Astrocyte (in vitro differentiated cells and primary cell): ENCODE results near the gene MTRR.

Experiments used
- EZH2 ChIP-seq: IDR thresholded peaks from 2 replicates; pipeline ENCODE4 v1.6.1; 2012; ENCODE audit warnings: mild to moderate bottlenecking, low read length, inconsistent platforms; ENCODE audit not compliant: insufficient read depth
- TF ChIP-seq, protein P1 (sequence below): IDR thresholded peaks from 2 replicates; pipeline ENCODE4 v1.5.1; 2011; ENCODE audit warnings: low read depth, mild to moderate bottlenecking, inconsistent platforms, low read length, moderate library complexity; ENCODE audit not compliant: insufficient read depth

GRCh38 chr5:7886849-7887475 lies 18.0 kb downstream of the MTRR start:
- TF ChIP-seq, protein P1, sequence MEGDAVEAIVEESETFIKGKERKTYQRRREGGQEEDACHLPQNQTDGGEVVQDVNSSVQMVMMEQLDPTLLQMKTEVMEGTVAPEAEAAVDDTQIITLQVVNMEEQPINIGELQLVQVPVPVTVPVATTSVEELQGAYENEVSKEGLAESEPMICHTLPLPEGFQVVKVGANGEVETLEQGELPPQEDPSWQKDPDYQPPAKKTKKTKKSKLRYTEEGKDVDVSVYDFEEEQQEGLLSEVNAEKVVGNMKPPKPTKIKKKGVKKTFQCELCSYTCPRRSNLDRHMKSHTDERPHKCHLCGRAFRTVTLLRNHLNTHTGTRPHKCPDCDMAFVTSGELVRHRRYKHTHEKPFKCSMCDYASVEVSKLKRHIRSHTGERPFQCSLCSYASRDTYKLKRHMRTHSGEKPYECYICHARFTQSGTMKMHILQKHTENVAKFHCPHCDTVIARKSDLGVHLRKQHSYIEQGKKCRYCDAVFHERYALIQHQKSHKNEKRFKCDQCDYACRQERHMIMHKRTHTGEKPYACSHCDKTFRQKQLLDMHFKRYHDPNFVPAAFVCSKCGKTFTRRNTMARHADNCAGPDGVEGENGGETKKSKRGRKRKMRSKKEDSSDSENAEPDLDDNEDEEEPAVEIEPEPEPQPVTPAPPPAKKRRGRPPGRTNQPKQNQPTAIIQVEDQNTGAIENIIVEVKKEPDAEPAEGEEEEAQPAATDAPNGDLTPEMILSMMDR = peak; percentile 50
- no peak for TF ChIP-seq EZH2
